Measurements from ENCODE around the gene SLC22A23. TPM values are rescaled to one million over a fixed set of nuclear protein-coding genes. Genes with fewer than 3 reads are reported as not detected.
A peak's percentile ranks its signal among the peaks of the same experiment; 100 is the strongest.

Gene SLC22A23
- total RNA-seq, 1 experiment from 2014 or later, result 5.7 TPM

- H3F3A ChIP-seq (ENCODE audit: low read length, unreplicated experiment), result no peaks in the 10 kb centered on the region
- no peak overlapping the region for H3K4me2 ChIP-seq (ENCODE audit: low read length)
- CTCF ChIA-PET, result no interaction called here
- TF ChIP-seq EZH2phosphoT487 (IDR thresholded peaks at IDR 0.05; ENCODE audit: borderline replicate concordance, low read length), result no peak
- TF ChIP-seq EZH2 (IDR thresholded peaks at IDR 0.05; ENCODE audit: low read length, unreplicated experiment), result no peak
- no peak for TF ChIP-seq CTCF (conservative IDR thresholded peaks at IDR 0.05; ENCODE audit: low read depth, low read length)
- ATAC-seq (no peak), DNase-seq (no peak)
- H2AFZ ChIP-seq (ENCODE audit: low read length), result no peak overlapping the region
- intact Hi-C loops (cut with micrococcal nuclease), result no loop called here
- no peaks in the 10 kb centered on the region for H3K36me3 ChIP-seq (ENCODE audit: low read depth, low read length)
- H3K27ac ChIP-seq (ENCODE audit: low read length), result no peak overlapping the region
- H3K9me3 ChIP-seq (ENCODE audit: low read length), result no peaks in the 10 kb centered on the region
- POLR2A ChIA-PET (ENCODE audit: unreplicated experiment), result no interaction called here
- no peaks in the 10 kb centered on the region for H3K27me3 ChIP-seq (ENCODE audit: low read length)
- BruUV-seq (replicated peaks), result no TSS peak
- no peaks in the 10 kb centered on the region for H3K9me2 ChIP-seq (replicated peaks; ENCODE audit: low read length)
- no peaks in the 10 kb centered on the region for H3K79me2 ChIP-seq (ENCODE audit: low read length)
- no peak overlapping the region for H3K4me3 ChIP-seq (ENCODE audit: low read length)
- H4K20me1 ChIP-seq (ENCODE audit: low read length), result no peaks in the 10 kb centered on the region
- peaks cover 56% of the 10 kb centered on the region for H3K4me1 ChIP-seq (ENCODE audit: insufficient read depth, low read length)
- H3K9ac ChIP-seq (ENCODE audit: low read length), result no peak overlapping the region
These were observed 79.1 kb downstream of the SLC22A23 start for GRCh38 chr6:3377536-3378397.

- POLR2A ChIA-PET (ENCODE audit: unreplicated experiment), result interaction anchor here (0.7 kb wide), 1 partner anchor 17 kb away, joined by 3 read pairs; no protein-coding TSS in a partner anchor
- Histone ChIP-seq H3K9ac (ENCODE audit: low read length) (no peak overlapping the region), H3K79me2 (ENCODE audit: low read length) (no peaks in the 10 kb centered on the region), H3K9me3 (ENCODE audit: low read length) (no peaks in the 10 kb centered on the region), H3K9me2 (replicated peaks; ENCODE audit: low read length) (no peaks in the 10 kb centered on the region), H3K4me1 (ENCODE audit: insufficient read depth, low read length) (peaks cover 48% of the 10 kb centered on the region), H2AFZ (ENCODE audit: low read length) (no peak overlapping the region), H4K20me1 (ENCODE audit: low read length) (no peaks in the 10 kb centered on the region), H3K4me3 (ENCODE audit: low read length) (no peak overlapping the region), H3F3A (ENCODE audit: low read length, unreplicated experiment) (no peaks in the 10 kb centered on the region), H3K36me3 (ENCODE audit: low read depth, low read length) (no peaks in the 10 kb centered on the region), H3K27ac (ENCODE audit: low read length) (no peak overlapping the region), H3K27me3 (ENCODE audit: low read length) (no peaks in the 10 kb centered on the region), H3K4me2 (ENCODE audit: low read length) (peak overlapping the region; percentile 18; the same call in 1 of the 2 replicates)
- CTCF ChIA-PET, result no interaction called here
- BruUV-seq (replicated peaks), result no TSS peak
- TF ChIP-seq CTCF (conservative IDR thresholded peaks at IDR 0.05; ENCODE audit: low read depth, low read length), result no peak
- no peak for TF ChIP-seq EZH2 (IDR thresholded peaks at IDR 0.05; ENCODE audit: low read length, unreplicated experiment)
- no peak for TF ChIP-seq EZH2phosphoT487 (IDR thresholded peaks at IDR 0.05; ENCODE audit: borderline replicate concordance, low read length)
- ATAC-seq (no peak), DNase-seq (peak; percentile 49)
- intact Hi-C loops (cut with micrococcal nuclease), result no loop called here
These were observed 79.8 kb downstream of the SLC22A23 start for GRCh38 chr6:3376893-3377535.

All from PC-3 (cell line).